ES-I3 (cell line): ENCODE measurements around the gene PLXNA3.
A peak's percentile ranks its signal among the peaks of the same experiment; 100 is the strongest.

Experiments
- H3K36me3 ChIP-seq: 2 replicates; pipeline ENCODE4 v1.6.1; 2013; ENCODE audit warnings: mild to moderate bottlenecking, low read length, control low read depth, moderate library complexity; ENCODE audit not compliant: insufficient read depth
- H3K4me1 ChIP-seq: 2 replicates; pipeline ENCODE4 v1.6.1; 2013; ENCODE audit warnings: mild to moderate bottlenecking, control low read depth, low read length; ENCODE audit not compliant: insufficient read depth
- H3K9ac ChIP-seq: 2 replicates; pipeline ENCODE4 v1.6.1; 2013; ENCODE audit warnings: low read depth, mild to moderate bottlenecking, low read length, moderate library complexity
- H3K9me3 ChIP-seq: 2 replicates; pipeline ENCODE4 v1.6.1; 2013; ENCODE audit warnings: mild to moderate bottlenecking, low read length, moderate library complexity; ENCODE audit not compliant: control insufficient read depth, insufficient read depth

The PLXNA3 gene

DNA sequence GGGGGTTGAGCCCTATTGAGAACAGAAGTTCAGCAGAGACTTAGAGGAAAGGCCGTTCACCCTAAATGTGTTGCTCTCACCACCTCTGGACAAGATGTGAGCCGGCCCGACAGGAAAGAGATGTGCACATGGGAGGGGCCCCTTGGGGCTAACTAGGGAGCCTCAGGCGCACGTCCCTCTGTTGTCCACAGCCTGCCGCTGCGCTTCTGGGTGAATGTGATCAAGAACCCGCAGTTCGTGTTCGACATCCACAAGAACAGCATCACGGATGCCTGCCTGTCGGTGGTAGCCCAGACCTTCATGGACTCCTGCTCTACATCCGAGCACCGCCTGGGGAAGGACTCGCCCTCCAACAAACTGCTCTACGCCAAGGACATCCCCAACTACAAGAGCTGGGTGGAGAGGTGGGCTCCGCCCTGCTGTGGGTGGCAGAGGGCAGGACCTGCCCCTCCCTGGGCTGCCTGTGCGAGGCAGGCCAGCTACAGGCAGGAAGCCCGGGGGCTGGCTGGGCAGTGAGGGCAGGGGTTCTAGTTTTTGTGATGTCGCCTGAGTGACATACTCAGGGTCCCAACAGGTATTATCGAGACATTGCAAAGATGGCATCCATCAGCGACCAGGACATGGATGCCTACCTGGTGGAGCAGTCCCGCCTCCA is 13.0 kb downstream of the PLXNA3 start:
- H3K4me1 ChIP-seq: no peaks in the 10 kb centered on the region
- H3K9me3 ChIP-seq: no peaks in the 10 kb centered on the region
- H3K9ac ChIP-seq: no peak overlapping the region
- no peaks in the 10 kb centered on the region; the same call in 1 of the 2 replicates for H3K36me3 ChIP-seq

DNA sequence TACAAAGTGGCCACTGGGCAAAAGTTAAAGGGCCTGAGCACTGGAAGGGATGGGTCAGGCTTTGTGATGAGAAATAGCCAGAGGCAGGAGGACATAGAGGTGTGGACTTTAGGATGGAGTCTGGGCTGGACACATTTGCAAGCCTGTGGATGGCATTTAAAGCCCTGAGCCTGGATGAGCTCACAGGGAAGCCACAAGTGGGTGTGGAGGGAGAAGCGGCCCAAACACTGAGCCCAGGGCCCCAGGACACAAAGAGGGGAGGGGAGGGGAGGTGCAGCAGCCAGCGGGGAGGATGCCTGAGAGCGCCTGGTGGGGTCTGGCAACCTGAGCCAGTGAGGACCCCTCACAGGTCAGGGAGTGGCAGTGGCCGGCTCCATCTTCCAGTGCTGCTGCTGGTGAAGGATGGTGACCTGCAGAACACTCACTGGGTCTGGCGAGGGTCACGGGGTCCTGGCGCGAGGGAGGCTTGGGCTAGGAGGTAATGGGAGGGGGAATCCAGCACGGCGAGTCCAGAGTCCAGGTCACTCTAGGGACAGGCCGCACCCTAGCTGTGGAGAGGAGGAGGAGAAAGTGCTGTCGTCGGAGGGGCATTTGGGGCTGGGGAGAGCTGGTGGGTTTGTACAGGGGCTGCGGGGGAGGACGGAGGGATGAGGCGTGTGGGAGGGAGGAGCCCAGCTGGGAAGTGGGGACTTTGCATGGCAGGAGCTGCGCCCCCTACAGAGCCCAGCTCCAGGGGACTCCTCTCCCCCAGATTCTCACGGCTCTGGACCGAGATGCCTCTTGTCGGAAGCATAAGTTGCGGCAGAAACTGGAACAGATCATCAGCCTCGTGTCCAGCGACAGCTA is 14.0 kb downstream of the PLXNA3 start:
- Histone ChIP-seq H3K36me3 (no peaks in the 10 kb centered on the region; the same call in 1 of the 2 replicates), H3K9ac (no peak overlapping the region), H3K9me3 (no peaks in the 10 kb centered on the region), H3K4me1 (no peaks in the 10 kb centered on the region)

DNA sequence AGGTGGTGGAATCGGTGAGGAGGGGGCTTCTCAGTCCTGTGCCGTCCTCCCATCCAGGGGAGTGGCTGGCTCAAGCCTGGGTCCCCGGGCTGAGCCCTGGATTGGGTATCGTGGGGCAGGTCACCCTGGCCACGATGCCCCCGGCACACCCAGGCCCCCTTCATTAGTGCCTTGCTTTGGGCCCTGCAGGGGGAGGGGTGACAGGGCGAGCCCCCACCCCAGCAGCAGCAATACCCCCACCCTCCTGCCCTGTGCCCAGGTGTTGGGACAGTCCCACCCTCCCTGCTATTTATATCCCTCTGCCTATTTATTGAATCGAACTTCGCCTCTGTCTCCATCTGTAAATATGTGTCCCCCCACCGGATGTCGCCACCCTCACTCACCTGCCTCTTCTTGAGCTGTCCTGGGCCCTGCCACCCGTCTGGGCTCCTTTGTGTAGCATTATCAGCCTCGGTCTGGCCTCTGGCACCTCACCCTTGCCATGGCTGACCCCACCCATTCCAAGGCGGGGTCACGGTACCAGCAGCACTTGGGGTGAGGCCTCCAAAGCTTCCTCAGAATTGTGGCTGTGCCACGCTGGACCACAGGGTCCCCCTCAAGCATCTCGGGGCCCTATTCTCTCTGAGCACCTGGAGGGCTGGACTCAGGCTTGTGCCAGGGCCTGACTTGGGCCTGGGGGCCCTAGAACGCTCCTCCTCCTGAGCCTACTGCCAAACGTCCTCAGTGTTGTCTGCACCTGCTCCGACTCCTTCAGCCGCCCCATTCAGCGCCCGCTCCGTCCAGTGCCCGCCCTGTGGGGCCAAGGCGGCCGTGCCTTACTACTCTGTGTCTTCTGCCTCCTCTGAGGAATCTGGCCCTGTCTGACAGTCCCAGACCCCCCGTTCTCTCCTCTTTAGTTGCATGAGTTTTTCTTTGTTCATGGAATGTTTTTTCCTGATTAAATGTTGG is 14.9 kb downstream of the PLXNA3 start:
- Histone ChIP-seq H3K4me1 (no peaks in the 10 kb centered on the region), H3K9ac (no peak overlapping the region), H3K36me3 (no peaks in the 10 kb centered on the region; the same call in 1 of the 2 replicates), H3K9me3 (no peaks in the 10 kb centered on the region)

DNA sequence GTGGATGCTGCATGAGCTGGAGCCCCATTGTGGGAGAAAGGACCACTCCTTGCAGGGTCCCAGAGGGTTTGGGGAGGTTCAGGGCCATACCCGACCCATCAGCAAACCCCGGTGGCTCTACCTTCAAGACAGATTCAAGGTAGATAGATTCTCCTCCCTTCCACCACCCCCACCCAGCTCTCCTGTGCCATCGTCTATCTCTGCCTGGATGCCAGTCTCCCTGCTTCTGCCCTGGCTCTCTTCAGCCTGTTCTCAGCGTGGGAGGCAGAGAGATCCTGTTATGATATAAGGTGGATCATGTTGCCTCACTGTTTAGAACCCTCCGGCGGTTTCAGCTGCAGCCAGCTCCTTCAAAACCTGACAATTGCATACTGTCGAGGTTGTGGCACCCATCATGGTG is 15.6 kb downstream of the PLXNA3 start:
- H3K9me3 ChIP-seq: no peaks in the 10 kb centered on the region
- H3K9ac ChIP-seq: no peak overlapping the region
- no peaks in the 10 kb centered on the region; the same call in 1 of the 2 replicates for H3K36me3 ChIP-seq
- H3K4me1 ChIP-seq: no peaks in the 10 kb centered on the region

DNA sequence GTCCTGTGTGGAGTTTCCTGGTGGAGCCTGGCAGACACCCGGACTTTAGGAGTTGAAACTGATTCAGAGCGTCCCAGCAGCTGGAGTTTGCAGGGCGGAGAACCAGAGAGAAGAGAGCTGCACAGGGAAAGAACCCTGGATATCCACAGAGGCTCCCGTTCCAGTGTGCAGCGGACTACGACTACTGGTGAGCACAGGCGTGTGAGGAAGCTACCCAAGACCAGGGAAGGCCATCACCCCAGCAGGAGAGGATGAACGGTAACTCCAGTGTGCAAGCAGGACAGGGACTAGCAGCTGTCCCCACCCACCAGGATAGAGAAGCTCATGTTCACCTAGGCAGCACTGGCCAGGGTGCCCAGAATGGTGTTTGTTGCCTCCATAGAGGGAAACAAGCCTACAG is 18.7 kb downstream of the PLXNA3 start:
- no peaks in the 10 kb centered on the region for H3K9me3 ChIP-seq
- no peaks in the 10 kb centered on the region for H3K4me1 ChIP-seq
- H3K36me3 ChIP-seq: no peaks in the 10 kb centered on the region
- no peak overlapping the region for H3K9ac ChIP-seq

DNA sequence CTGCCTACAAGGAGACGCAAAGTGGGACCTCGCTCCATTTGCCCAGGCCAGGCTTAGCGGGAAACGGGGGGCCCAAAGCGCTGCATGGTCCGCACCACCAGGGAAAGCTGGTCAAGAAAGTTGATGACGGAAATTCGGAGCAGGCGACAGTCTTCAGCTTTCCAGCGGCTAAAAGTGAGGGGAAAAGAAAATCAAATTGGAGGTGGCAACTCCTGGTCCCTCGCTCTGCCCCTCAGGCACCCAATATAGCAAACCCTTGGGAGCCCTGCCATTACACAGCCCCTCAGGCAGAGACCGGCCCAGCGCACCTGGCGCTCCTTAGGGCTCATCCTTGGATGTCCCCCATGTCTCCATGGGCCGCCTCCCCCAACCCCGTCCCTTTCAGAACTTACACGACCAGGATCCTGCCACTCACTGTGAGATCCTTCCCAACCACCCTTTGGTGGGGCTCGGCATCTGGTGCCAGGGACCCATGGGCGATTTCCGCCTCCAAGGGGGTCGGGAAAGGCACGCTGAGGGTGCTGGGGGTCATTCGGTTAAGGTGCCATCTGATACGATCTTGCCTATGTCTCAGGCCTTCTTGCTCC is 19.9 kb downstream of the PLXNA3 start:
- Histone ChIP-seq H3K36me3 (no peaks in the 10 kb centered on the region), H3K9ac (peak overlapping the region; percentile 47; the same call in 1 of the 2 replicates), H3K4me1 (no peaks in the 10 kb centered on the region), H3K9me3 (no peaks in the 10 kb centered on the region)

DNA sequence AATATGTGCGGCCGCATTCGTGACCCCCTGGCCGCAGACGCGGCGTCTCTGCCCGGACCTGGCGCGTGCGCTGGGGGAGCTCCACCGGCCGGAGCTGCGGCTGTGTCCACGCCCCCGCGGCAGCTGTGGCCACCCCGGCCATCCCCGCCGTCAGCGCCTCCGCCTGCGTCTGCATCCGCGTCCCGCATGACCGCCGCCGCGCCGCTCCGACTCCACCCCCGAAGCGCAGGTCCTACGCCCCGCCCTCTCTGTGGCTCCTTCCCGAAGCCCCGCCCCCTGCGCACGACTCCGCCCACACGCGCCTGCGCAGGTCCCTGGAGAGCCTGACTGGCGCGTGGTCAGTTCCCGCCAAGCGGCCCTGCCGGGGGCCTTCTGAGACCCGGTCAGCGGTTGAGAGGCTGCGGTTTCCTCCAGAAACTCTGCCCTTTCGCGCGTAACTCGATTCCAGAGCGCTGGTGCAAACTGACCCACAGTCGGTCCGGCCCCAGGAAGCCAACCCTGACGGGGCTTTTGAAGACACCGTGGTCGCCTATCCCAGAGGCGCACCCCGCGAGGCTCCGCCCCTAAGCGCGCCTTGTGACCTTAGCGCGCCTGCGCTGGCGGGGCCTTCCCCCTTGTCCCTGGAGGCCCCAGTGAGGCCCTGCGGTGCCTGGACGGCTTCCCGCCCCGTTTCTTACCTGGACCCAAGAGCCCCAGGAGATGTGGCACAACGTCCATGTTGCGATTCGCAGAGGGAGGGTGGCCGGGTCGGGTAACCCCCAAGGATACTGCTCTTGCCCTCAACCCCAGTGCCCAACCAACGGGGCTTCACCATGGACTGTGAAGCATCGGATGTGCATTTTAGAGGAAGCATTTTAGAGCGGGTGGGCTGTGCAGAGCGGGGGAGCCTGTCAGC is 20.9 kb downstream of the PLXNA3 start, which contains the start of gene LAGE3:
Gene LAGE3, minus strand, starts transcription at position 554 of the 895 bp plus-strand sequence. Its CDS starts 366 bp downstream, at position 188.
- Histone ChIP-seq H3K9me3 (no peaks in the 10 kb centered on the region), H3K36me3 (no peaks in the 10 kb centered on the region), H3K9ac (peak within 1 kb of the TSS; percentile 47), H3K4me1 (no peaks in the 10 kb centered on the region)

DNA sequence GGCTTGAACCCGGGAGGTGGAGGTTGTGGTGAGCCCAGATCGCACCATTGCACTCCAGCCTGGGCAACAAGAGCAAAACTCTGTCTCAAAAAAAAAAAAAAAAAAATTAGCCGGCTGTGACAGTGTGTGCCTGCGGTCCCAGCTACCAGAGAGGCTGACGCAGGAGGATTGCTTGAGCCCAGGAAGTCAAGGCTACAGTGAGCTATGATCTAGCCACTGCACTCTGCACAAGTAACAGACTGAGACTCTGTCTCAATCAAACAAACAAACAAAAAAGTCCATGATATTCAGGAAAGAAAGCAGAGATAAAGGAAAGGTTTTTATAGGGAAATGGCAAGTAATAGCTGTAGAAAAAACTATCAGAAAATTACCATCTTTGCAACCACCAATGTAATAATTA is 23.1 kb downstream of the PLXNA3 start:
- Histone ChIP-seq H3K9me3 (no peaks in the 10 kb centered on the region), H3K36me3 (no peaks in the 10 kb centered on the region), H3K9ac (no peak overlapping the region), H3K4me1 (no peaks in the 10 kb centered on the region)

DNA sequence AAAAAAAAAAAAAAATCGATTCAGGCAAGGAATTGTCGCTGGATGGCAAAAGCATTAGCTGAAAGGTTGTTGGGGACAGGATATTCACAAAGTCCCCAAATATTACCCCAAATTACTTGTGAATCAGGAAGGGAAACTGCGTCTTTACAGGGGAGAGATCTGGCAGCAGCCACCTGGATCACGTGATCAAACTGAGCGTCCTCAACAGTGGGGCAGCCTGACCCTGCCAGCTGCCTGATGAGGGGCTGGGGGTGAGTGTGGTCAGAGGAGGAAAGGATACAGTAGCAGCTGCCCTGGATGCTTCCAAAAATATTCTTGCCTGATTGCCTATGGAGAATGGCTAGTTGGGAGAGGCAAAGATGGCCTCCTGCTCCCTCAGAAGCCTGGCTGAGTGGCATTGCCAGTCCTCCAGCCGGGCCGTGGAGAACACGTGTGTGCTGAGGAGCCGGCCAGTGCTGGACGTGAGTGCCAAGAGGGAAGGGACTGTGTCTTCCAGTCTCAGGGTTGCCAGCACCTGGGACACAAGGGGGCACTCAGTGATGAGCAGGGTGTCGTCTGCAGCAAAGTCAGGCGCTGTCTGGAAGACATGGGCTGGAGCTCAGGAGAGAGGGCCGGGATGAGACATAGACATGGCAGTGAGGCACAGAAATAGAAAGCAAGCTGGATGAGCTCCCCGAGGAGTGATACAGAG is 24.0 kb downstream of the PLXNA3 start:
- no peak overlapping the region for H3K9ac ChIP-seq
- no peaks in the 10 kb centered on the region; the same call in 1 of the 2 replicates for H3K4me1 ChIP-seq

DNA sequence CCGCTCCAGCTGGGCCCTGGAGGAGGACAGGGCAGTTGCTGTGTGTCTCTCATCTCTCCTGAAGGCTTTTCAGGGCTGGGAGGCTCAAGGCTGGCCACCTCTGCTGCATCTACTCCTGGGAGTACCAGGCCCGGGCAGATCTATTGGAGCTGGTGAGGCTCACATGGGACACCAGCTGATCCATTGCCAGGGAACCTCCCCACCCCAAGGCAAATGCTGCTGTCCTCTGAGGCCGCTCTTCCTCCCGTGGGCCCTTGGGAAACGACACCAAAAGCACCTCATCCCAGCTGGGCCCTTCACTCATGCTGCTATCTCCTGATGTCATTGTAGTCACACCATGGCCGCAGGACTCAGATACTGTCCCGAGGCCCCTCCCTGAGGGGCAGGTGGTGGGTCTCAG is 24.7 kb downstream of the PLXNA3 start:
- no peak overlapping the region for H3K9ac ChIP-seq
- H3K9me3 ChIP-seq: no peaks in the 10 kb centered on the region
- H3K36me3 ChIP-seq: no peaks in the 10 kb centered on the region
- no peaks in the 10 kb centered on the region; the same call in 1 of the 2 replicates for H3K4me1 ChIP-seq

More for the DNA sequence above, 24.0 kb downstream of the PLXNA3 start:
- no peaks in the 10 kb centered on the region for H3K36me3 ChIP-seq
- no peaks in the 10 kb centered on the region for H3K9me3 ChIP-seq

DNA sequence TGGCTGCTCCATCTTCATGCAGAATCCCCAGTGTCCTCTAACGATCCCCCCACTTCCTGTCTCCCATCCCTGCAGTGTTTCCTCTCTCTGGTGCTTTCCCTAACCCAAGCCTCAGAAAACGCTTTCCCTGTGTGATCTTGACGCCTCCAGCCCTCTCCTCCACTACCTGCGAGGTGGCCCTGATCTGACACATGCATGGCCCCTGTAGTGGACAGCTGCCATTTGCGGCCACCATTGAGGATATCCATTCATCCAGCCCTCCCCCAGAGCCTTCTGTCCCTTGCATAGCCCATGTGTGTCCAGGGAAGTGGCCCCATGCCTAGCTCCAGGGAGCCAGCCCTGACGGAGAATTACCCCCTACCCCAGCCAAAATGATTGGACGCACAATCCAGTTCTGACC is 25.2 kb downstream of the PLXNA3 start:
- Histone ChIP-seq H3K9ac (no peak overlapping the region), H3K9me3 (no peaks in the 10 kb centered on the region), H3K4me1 (no peaks in the 10 kb centered on the region; the same call in 1 of the 2 replicates), H3K36me3 (no peaks in the 10 kb centered on the region; the same call in 1 of the 2 replicates)

DNA sequence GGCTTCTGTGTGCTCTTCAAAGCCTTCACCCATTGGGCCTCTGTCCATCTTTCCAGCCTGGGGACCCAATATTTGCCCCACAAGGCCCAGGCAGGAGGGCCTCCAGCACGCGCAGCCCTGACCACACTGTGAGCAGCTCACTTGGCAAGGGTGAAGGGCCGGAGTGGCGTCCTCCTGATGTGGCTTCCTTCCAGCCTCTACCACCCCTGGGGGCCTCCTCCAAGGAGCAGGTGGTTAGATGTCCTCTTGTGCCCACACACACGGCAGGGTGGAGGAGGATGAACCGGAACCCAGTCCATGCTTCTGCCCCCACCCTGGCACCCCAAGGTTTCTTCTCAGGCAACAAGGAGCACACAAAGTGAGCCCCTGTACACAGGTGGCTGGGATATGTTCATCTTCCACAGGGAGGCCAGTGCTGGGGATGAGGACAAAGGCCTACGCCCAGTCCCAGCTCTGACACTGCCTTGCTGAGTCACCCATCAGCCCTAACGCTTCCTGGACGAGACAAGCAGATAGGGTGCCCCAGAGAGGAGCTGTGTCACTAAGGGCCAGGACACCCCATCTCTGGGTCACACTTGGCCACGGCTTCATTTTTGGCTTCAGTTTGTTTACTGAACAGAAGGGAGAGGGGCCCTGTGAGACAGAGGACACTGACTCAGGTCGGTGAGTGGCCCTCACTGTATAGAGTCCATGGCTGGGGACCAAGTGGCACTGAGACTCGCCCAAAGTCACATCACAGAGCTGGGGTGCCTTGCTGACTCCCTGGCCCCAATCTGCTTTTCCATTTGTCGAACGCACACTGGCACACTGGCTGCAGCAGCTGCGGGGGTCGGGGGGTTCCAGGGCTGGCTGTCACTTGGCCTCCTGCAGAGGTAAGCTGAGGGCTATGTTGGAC is 26.4 kb downstream of the PLXNA3 start:
- no peaks in the 10 kb centered on the region for H3K9me3 ChIP-seq
- no peak overlapping the region for H3K9ac ChIP-seq
- no peaks in the 10 kb centered on the region; the same call in 1 of the 2 replicates for H3K36me3 ChIP-seq
- H3K4me1 ChIP-seq: no peaks in the 10 kb centered on the region; the same call in 1 of the 2 replicates
